ENCODE data around the gene GSTO1. TPM values are rescaled to one million over a fixed set of nuclear protein-coding genes. Genes with fewer than 3 reads are reported as not detected.

Gene GSTO1
- polyA plus RNA-seq, 1 experiment, result 227 TPM

DNA sequence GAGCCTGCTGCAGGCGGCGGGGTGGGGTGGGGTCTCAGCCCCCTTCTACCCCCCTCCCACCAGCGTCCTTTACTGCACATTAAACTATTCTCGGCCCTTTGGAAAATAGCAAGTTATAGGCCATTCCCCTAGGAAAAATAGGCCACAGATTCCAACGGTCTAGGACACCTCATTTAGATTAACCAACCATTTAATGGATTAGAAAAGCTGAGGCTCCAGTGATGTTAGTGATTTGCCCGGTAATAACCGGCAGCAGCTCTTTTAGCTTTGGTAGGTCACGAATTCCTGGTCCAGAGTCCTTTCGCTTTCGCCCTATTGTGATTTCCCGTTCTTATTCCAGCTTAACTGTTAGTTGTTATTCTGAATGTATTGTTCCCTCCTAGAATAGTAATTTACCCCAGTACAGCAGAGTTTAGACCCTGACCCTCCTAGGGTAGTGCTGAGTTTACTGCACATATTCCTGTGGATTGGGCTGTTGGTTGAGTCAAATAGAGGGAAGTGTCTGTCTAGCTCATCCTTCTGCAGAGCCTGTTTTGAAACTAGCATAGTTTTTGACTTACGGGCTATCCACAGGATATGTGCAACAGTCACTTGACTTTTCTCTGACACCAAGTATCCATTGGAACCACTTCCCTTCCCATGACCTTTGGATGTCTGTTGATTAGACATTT lies 754 bp downstream of the GSTO1 start:
- Histone ChIP-seq H3K27me3 (ENCODE audit: control insufficient read depth, insufficient read depth, low read length) (no peaks in the 10 kb centered on the region), H3K9me3 (ENCODE audit: control insufficient read depth, insufficient read depth, low read length) (no peaks in the 10 kb centered on the region), H3K27ac (ENCODE audit: low read depth, low read length) (peak overlapping the region; percentile 95), H3K4me3 (ENCODE audit: low read depth, low read length) (peak overlapping the region; percentile 85)
- peak; percentile 37 for DNase-seq (ENCODE audit: low read depth, low spot score)
- CTCF ChIA-PET, result interaction anchor here (1.0 to 6.4 kb wide), 6 partner anchors 19 to 368 kb away, joined by 4 to 47 read pairs (median 8); partner anchors contain the start of gene SFR1
- POLR2A ChIA-PET, result interaction anchor here (0.7 to 1.7 kb wide), 4 partner anchors 19 to 367 kb away, joined by 4 to 13 read pairs (median 5); partner anchors contain the start of gene SFR1
- TF ChIP-seq, protein P1, sequence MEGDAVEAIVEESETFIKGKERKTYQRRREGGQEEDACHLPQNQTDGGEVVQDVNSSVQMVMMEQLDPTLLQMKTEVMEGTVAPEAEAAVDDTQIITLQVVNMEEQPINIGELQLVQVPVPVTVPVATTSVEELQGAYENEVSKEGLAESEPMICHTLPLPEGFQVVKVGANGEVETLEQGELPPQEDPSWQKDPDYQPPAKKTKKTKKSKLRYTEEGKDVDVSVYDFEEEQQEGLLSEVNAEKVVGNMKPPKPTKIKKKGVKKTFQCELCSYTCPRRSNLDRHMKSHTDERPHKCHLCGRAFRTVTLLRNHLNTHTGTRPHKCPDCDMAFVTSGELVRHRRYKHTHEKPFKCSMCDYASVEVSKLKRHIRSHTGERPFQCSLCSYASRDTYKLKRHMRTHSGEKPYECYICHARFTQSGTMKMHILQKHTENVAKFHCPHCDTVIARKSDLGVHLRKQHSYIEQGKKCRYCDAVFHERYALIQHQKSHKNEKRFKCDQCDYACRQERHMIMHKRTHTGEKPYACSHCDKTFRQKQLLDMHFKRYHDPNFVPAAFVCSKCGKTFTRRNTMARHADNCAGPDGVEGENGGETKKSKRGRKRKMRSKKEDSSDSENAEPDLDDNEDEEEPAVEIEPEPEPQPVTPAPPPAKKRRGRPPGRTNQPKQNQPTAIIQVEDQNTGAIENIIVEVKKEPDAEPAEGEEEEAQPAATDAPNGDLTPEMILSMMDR (IDR thresholded peaks at IDR 0.05; ENCODE audit: low read depth, low read length), result no peak

- TF ChIP-seq, protein P1 (IDR thresholded peaks at IDR 0.05; ENCODE audit: low read depth, low read length), result no peak
Observed at GRCh38 chr10:104256335-104256961, 1.8 kb downstream of the GSTO1 start.

DNA sequence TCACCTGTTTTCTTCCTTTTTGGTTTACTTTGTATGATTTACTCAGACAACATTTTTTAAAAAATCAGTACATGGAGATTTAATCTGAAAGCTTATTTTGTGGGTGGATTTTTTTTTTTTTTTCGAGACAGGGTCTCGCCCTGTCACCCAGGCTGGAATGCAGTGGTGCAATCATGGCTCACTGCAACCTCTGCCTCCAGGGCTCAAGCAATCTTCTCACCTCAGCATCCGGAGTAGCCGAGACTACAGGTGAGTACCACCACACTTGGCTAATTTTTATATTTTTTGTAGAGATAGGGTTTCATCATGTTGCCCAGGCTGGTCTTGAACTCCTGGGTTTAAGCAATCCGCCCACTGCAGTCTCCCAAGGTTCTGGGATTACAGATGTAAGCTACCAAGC lies 2.5 kb downstream of the GSTO1 start:
- CTCF ChIA-PET, result interaction anchor here (0.6 to 6.4 kb wide), 6 partner anchors 18 to 560 kb away, joined by 3 to 47 read pairs (median 4); no protein-coding TSS in a partner anchor
- Histone ChIP-seq H3K9me3 (ENCODE audit: control insufficient read depth, insufficient read depth, low read length) (no peaks in the 10 kb centered on the region), H3K4me3 (ENCODE audit: low read depth, low read length) (peak overlapping the region; percentile 7; the same call in 1 of the 2 replicates), H3K27me3 (ENCODE audit: control insufficient read depth, insufficient read depth, low read length) (no peaks in the 10 kb centered on the region), H3K27ac (ENCODE audit: low read depth, low read length) (no peak overlapping the region)
- POLR2A ChIA-PET, result no interaction called here
- no peak for DNase-seq (ENCODE audit: low read depth, low spot score)
- TF ChIP-seq, protein P1 (IDR thresholded peaks at IDR 0.05; ENCODE audit: low read depth, low read length), result no peak

More at GRCh38 chr10:104256335-104256961, 1.8 kb downstream of the GSTO1 start:
- ChIA-PET POLR2A (no interaction called here), CTCF (interaction anchor here (0.6 to 6.4 kb wide), 5 partner anchors 18 to 112 kb away, joined by 3 to 47 read pairs (median 3); no protein-coding TSS in a partner anchor)
- no peak for DNase-seq (ENCODE audit: low read depth, low spot score)
- no peaks in the 10 kb centered on the region for H3K9me3 ChIP-seq (ENCODE audit: control insufficient read depth, insufficient read depth, low read length)
- H3K27ac ChIP-seq (ENCODE audit: low read depth, low read length), result peak overlapping the region; percentile 40
- no peaks in the 10 kb centered on the region for H3K27me3 ChIP-seq (ENCODE audit: control insufficient read depth, insufficient read depth, low read length)
- peak overlapping the region; percentile 85 for H3K4me3 ChIP-seq (ENCODE audit: low read depth, low read length)

GRCh38 chr10:104258209-104258608 lies 3.5 kb downstream of the GSTO1 start:
- no peak overlapping the region for H3K4me3 ChIP-seq (ENCODE audit: low read depth, low read length)
- H3K27ac ChIP-seq (ENCODE audit: low read depth, low read length), result no peak overlapping the region
- no peaks in the 10 kb centered on the region for H3K27me3 ChIP-seq (ENCODE audit: control insufficient read depth, insufficient read depth, low read length)
- ChIA-PET CTCF (interaction anchor here (1.1 to 6.4 kb wide), 3 partner anchors 17 to 47 kb away, joined by 6 to 47 read pairs (median 42); no protein-coding TSS in a partner anchor), POLR2A (no interaction called here)
- no peak for DNase-seq (ENCODE audit: low read depth, low spot score)
- no peaks in the 10 kb centered on the region for H3K9me3 ChIP-seq (ENCODE audit: control insufficient read depth, insufficient read depth, low read length)
- TF ChIP-seq, protein P1 (IDR thresholded peaks at IDR 0.05; ENCODE audit: low read depth, low read length), result no peak

Data from AG04450 (cell line).